ENCODE data around the gene BPIFA2.
"Not testable (repeated sequence)": the region's sequence is repeated elsewhere in the genome, so short reads cannot be mapped to it uniquely, and the experiment has no call there.

The BPIFA2 gene

DNA sequence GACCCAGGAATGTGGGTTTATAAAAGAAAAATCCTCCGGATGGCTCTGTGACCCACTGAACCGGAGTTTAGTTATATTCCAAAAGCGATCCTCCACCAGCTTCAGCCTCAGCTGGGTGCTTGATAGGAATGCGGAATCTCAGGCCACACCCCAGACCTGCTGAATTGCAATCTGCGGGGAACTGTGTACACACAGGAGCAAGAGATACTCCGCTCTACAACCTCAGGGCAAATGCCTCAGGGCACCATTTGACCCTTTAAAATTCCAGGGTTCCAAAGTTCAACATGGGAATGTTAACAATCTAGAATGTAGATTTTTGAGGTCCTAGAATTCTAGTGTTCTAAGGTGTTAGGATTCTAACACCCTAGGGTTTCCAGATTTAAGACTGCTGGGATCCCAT, 10.8 kb downstream of the BPIFA2 start:
- no peaks in the 10 kb centered on the region for H3K9me3 ChIP-seq (ENCODE audit: low read depth, low read length)
- H3K4me3 ChIP-seq, result no peak overlapping the region
- no peak overlapping the region for H3K27ac ChIP-seq
- H3K36me3 ChIP-seq (ENCODE audit: insufficient read depth, low read length), result no peaks in the 10 kb centered on the region
- DNase-seq (ENCODE audit: low read depth, low spot score), result no peak
- TF ChIP-seq FOXP2 (optimal IDR thresholded peaks at IDR 0.05; ENCODE audit: control extremely low read depth, extremely low read length, insufficient read depth) (no peak), EZH2 (IDR thresholded peaks at IDR 0.05) (no peak), POLR2AphosphoS5 (IDR thresholded peaks at IDR 0.05; ENCODE audit: borderline replicate concordance, low read depth, low read length) (no peak)
- H3K9ac ChIP-seq (ENCODE audit: insufficient read length), result no peak overlapping the region

DNA sequence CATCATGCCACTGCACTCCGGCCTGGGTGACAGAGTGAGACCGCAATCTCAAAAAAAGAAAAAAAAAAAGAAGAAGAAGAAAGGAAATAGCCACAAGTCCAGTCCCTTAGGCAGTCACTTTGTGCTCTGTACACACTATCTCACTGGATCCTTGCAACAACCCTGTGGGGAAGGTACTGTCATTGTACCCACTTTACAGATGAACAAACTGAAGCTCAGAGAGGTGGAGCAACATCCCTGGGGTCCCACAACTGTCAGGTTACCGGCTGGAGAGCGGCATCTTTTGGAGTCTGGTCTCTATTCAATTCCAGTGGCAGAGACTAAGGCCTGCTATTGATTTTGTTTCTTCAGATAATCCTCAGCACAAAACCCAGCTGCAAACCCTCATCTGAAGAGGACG, 12.2 kb downstream of the BPIFA2 start:
- no peaks in the 10 kb centered on the region for H3K9me3 ChIP-seq (ENCODE audit: low read depth, low read length)
- TF ChIP-seq POLR2AphosphoS5 (IDR thresholded peaks at IDR 0.05; ENCODE audit: borderline replicate concordance, low read depth, low read length) (no peak), FOXP2 (optimal IDR thresholded peaks at IDR 0.05; ENCODE audit: control extremely low read depth, extremely low read length, insufficient read depth) (no peak), EZH2 (IDR thresholded peaks at IDR 0.05) (no peak)
- H3K27ac ChIP-seq, result no peak overlapping the region
- no peak for DNase-seq (ENCODE audit: low read depth, low spot score)
- no peak overlapping the region for H3K4me3 ChIP-seq
- H3K36me3 ChIP-seq (ENCODE audit: insufficient read depth, low read length), result no peaks in the 10 kb centered on the region
- no peak overlapping the region for H3K9ac ChIP-seq (ENCODE audit: insufficient read length)

- no peaks in the 10 kb centered on the region for H3K9me3 ChIP-seq (ENCODE audit: low read depth, low read length)
- no peak for DNase-seq (ENCODE audit: low read depth, low spot score)
- H3K9ac ChIP-seq (ENCODE audit: insufficient read length), result no peak overlapping the region
- TF ChIP-seq EZH2 (IDR thresholded peaks at IDR 0.05) (no peak), POLR2AphosphoS5 (IDR thresholded peaks at IDR 0.05; ENCODE audit: borderline replicate concordance, low read depth, low read length) (no peak), FOXP2 (optimal IDR thresholded peaks at IDR 0.05; ENCODE audit: control extremely low read depth, extremely low read length, insufficient read depth) (no peak)
- no peak overlapping the region for H3K27ac ChIP-seq
- H3K4me3 ChIP-seq, result no peak overlapping the region
- H3K36me3 ChIP-seq (ENCODE audit: insufficient read depth, low read length), result no peaks in the 10 kb centered on the region
These were observed 13.6 kb downstream of the BPIFA2 start for GRCh38 chr20:33181482-33182093.

GRCh38 chr20:33183312-33183711, 15.4 kb downstream of the BPIFA2 start:
- no peak for DNase-seq (ENCODE audit: low read depth, low spot score)
- Histone ChIP-seq H3K36me3 (ENCODE audit: insufficient read depth, low read length) (no peaks in the 10 kb centered on the region), H3K9ac (ENCODE audit: insufficient read length) (no peak overlapping the region), H3K4me3 (no peak overlapping the region), H3K9me3 (ENCODE audit: low read depth, low read length) (no peaks in the 10 kb centered on the region), H3K27ac (no peak overlapping the region)
- TF ChIP-seq FOXP2 (optimal IDR thresholded peaks at IDR 0.05; ENCODE audit: control extremely low read depth, extremely low read length, insufficient read depth) (no peak), POLR2AphosphoS5 (IDR thresholded peaks at IDR 0.05; ENCODE audit: borderline replicate concordance, low read depth, low read length) (no peak), EZH2 (IDR thresholded peaks at IDR 0.05) (no peak)

GRCh38 chr20:33185031-33185590, 17.2 kb downstream of the BPIFA2 start:
- H3K9me3 ChIP-seq (ENCODE audit: low read depth, low read length); H3K27ac ChIP-seq; DNase-seq (ENCODE audit: low read depth, low spot score); H3K36me3 ChIP-seq (ENCODE audit: insufficient read depth, low read length); H3K4me3 ChIP-seq; H3K9ac ChIP-seq (ENCODE audit: insufficient read length): not testable (repeated sequence)

DNA sequence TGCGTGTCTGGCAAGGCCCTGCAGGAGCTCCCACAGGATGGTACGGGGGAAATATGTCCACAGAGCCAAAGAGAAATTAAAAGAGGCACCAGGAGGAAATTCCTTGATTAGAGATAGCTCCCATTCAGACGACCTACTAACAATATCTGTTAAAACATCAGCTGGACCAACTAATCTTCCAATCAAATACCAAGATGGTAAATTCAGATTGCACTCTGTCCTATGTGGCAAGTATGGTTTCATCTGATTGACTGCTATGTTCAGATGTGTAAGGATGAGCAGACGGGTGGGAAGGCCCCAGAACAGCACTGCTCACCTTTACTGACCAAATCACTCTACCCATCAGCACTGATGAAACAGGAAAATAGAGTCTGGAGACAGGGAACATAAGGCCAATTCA, 19.5 kb downstream of the BPIFA2 start:
- no peak for TF ChIP-seq POLR2AphosphoS5 (IDR thresholded peaks at IDR 0.05; ENCODE audit: borderline replicate concordance, low read depth, low read length)
- TF ChIP-seq FOXP2 (optimal IDR thresholded peaks at IDR 0.05; ENCODE audit: control extremely low read depth, extremely low read length, insufficient read depth), result no peak
- TF ChIP-seq EZH2 (IDR thresholded peaks at IDR 0.05), result no peak
- Histone ChIP-seq H3K36me3 (ENCODE audit: insufficient read depth, low read length) (no peaks in the 10 kb centered on the region), H3K4me3 (no peak overlapping the region), H3K9ac (ENCODE audit: insufficient read length) (no peak overlapping the region), H3K9me3 (ENCODE audit: low read depth, low read length) (no peaks in the 10 kb centered on the region), H3K27ac (no peak overlapping the region)
- DNase-seq (ENCODE audit: low read depth, low spot score), result no peak

DNA sequence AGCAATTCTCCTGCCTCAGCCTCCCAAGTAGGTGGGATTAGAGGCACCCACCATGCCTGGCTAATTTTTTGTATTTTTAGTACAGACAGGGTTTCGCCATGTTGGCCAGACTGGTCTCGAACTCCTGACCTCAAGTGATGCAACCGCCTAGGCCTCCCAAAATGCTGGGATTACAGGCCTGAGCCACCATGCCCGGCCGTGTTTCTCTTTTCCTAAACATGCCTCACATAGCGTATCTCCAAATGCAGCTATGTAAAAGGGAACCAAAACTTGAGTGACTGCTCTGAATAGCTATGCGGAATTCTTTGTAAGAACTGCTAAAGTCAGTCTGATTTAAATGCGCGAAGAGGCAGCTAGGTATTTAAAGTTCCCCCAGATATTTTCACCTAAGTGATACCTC, 20.5 kb downstream of the BPIFA2 start:
- no peak for DNase-seq (ENCODE audit: low read depth, low spot score)
- H3K36me3 ChIP-seq (ENCODE audit: insufficient read depth, low read length), result no peaks in the 10 kb centered on the region
- H3K4me3 ChIP-seq, result no peak overlapping the region
- H3K9ac ChIP-seq (ENCODE audit: insufficient read length), result no peak overlapping the region
- H3K27ac ChIP-seq, result no peak overlapping the region
- no peaks in the 10 kb centered on the region for H3K9me3 ChIP-seq (ENCODE audit: low read depth, low read length)
- TF ChIP-seq POLR2AphosphoS5 (IDR thresholded peaks at IDR 0.05; ENCODE audit: borderline replicate concordance, low read depth, low read length), result no peak
- no peak for TF ChIP-seq FOXP2 (optimal IDR thresholded peaks at IDR 0.05; ENCODE audit: control extremely low read depth, extremely low read length, insufficient read depth)
- TF ChIP-seq EZH2 (IDR thresholded peaks at IDR 0.05), result no peak

DNA sequence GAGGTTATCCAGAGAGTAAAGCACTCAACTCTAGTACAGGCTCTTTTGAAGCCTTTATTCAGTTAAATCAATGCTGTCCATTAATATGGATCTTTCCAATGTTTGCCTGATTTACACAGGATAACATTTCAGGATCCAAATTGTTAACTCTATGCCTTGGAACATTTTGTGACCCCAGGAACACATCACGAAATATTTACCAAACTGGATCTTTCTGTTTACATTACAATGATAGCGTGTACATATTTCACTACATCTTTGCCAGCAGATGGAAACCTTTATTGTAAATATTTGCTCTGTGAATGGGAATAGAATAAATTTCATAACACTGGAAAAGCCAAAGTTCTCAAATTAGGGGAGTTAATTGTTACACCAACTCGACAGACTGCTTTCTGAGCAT, 23.5 kb downstream of the BPIFA2 start:
- no peak for DNase-seq (ENCODE audit: low read depth, low spot score)
- Histone ChIP-seq H3K27ac (no peak overlapping the region), H3K9ac (ENCODE audit: insufficient read length) (no peak overlapping the region), H3K9me3 (ENCODE audit: low read depth, low read length) (no peaks in the 10 kb centered on the region), H3K4me3 (no peak overlapping the region), H3K36me3 (ENCODE audit: insufficient read depth, low read length) (no peaks in the 10 kb centered on the region)
- TF ChIP-seq FOXP2 (optimal IDR thresholded peaks at IDR 0.05; ENCODE audit: control extremely low read depth, extremely low read length, insufficient read depth) (no peak), POLR2AphosphoS5 (IDR thresholded peaks at IDR 0.05; ENCODE audit: borderline replicate concordance, low read depth, low read length) (no peak), EZH2 (IDR thresholded peaks at IDR 0.05) (no peak)

- H3K9me3 ChIP-seq (ENCODE audit: low read depth, low read length), result no peaks in the 10 kb centered on the region
- no peak overlapping the region for H3K9ac ChIP-seq (ENCODE audit: insufficient read length)
- no peak overlapping the region for H3K27ac ChIP-seq
- TF ChIP-seq POLR2AphosphoS5 (IDR thresholded peaks at IDR 0.05; ENCODE audit: borderline replicate concordance, low read depth, low read length) (no peak), EZH2 (IDR thresholded peaks at IDR 0.05) (no peak), FOXP2 (optimal IDR thresholded peaks at IDR 0.05; ENCODE audit: control extremely low read depth, extremely low read length, insufficient read depth) (no peak)
- H3K36me3 ChIP-seq (ENCODE audit: insufficient read depth, low read length), result no peaks in the 10 kb centered on the region
- no peak for DNase-seq (ENCODE audit: low read depth, low spot score)
- no peak overlapping the region for H3K4me3 ChIP-seq
These were observed 24.0 kb downstream of the BPIFA2 start for GRCh38 chr20:33191955-33192354.

Measured in SK-N-MC (cell line).